Neutrophil (primary cell): Measurements from ENCODE around the gene PAOX.
"Not testable (repeated sequence)": the region's sequence is repeated elsewhere in the genome, so short reads cannot be mapped to it uniquely, and the experiment has no call there.

Experiments used
- H3K27ac ChIP-seq: fragments of 200-600 bp; sonication (generic); 2 replicates; pipeline ENCODE4 v1.5.1; 2016; ENCODE audit warnings: mild to moderate bottlenecking, moderate library complexity
- H3K27me3 ChIP-seq: fragments of 200-600 bp; sonication (generic); 2 replicates; pipeline ENCODE4 v1.6.0; 2016; ENCODE audit warnings: mild to moderate bottlenecking
- H3K36me3 ChIP-seq: fragments of 200-600 bp; sonication (generic); 2 replicates; pipeline ENCODE4 v1.5.1; 2017
- H3K4me1 ChIP-seq, 2 experiments: fragments of 200-600 bp in 1 of 2; sonication (generic) in 1 of 2; 1 replicate in 1 of 2; 2 replicates in 1 of 2; pipeline versions ENCODE4 v1.5.1 to v1.6.1; 2013 to 2016; ENCODE audit warnings: low read depth in 1 of 2, low read length in 1 of 2, mild to moderate bottlenecking in 1 of 2, moderate library complexity in 1 of 2; ENCODE audit not compliant: control insufficient read depth in 1 of 2, insufficient read depth in 1 of 2
- H3K4me3 ChIP-seq, 2 experiments: fragments of 200-600 bp in 1 of 2; sonication (generic) in 1 of 2; 1 replicate in 1 of 2; 2 replicates in 1 of 2; pipeline ENCODE4 v1.5.1; 2013 to 2016; ENCODE audit warnings: low read depth in 1 of 2, low read length in 1 of 2, mild to moderate bottlenecking in 1 of 2, moderate library complexity in 1 of 2
- H3K9me3 ChIP-seq: fragments of 200-600 bp; sonication (generic); 2 replicates; pipeline ENCODE4 v1.5.1; 2016
- TF ChIP-seq, protein P1 (sequence below): fragments of 200-600 bp; sonication (generic); IDR thresholded peaks from 2 replicates; pipeline ENCODE4 v1.5.1; 2016; ENCODE audit warnings: antibody characterized with exemption

Gene PAOX

DNA sequence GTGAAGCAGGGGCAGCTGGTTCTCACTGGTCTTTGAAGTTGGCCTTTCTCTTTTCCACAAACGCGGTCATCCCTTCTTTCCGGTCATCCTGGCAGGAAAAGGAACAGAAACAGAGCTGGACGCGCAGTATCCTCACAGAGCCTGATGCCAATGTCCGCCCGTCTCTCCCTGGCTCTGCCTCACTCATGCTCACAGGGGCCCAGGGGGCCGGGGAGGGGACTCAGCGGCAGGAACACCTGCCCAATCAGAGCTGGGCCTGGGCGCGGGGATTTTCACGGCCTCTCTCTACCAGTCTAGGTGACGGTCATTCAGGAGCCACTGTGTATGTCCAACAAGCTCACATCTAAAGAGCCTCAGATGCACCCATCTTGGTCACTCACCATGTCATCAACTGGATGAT is 16.2 kb upstream of the PAOX start:
- no peaks in the 10 kb centered on the region for H3K9me3 ChIP-seq
- peaks cover 7% of the 10 kb centered on the region for H3K27me3 ChIP-seq
- H3K4me1 ChIP-seq: no peaks in the 10 kb centered on the region
- peaks cover 49% of the 10 kb centered on the region for H3K36me3 ChIP-seq
- H3K27ac ChIP-seq: no peak overlapping the region
- TF ChIP-seq, protein P1, sequence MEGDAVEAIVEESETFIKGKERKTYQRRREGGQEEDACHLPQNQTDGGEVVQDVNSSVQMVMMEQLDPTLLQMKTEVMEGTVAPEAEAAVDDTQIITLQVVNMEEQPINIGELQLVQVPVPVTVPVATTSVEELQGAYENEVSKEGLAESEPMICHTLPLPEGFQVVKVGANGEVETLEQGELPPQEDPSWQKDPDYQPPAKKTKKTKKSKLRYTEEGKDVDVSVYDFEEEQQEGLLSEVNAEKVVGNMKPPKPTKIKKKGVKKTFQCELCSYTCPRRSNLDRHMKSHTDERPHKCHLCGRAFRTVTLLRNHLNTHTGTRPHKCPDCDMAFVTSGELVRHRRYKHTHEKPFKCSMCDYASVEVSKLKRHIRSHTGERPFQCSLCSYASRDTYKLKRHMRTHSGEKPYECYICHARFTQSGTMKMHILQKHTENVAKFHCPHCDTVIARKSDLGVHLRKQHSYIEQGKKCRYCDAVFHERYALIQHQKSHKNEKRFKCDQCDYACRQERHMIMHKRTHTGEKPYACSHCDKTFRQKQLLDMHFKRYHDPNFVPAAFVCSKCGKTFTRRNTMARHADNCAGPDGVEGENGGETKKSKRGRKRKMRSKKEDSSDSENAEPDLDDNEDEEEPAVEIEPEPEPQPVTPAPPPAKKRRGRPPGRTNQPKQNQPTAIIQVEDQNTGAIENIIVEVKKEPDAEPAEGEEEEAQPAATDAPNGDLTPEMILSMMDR: no peak
- H3K4me3 ChIP-seq: no peak overlapping the region

DNA sequence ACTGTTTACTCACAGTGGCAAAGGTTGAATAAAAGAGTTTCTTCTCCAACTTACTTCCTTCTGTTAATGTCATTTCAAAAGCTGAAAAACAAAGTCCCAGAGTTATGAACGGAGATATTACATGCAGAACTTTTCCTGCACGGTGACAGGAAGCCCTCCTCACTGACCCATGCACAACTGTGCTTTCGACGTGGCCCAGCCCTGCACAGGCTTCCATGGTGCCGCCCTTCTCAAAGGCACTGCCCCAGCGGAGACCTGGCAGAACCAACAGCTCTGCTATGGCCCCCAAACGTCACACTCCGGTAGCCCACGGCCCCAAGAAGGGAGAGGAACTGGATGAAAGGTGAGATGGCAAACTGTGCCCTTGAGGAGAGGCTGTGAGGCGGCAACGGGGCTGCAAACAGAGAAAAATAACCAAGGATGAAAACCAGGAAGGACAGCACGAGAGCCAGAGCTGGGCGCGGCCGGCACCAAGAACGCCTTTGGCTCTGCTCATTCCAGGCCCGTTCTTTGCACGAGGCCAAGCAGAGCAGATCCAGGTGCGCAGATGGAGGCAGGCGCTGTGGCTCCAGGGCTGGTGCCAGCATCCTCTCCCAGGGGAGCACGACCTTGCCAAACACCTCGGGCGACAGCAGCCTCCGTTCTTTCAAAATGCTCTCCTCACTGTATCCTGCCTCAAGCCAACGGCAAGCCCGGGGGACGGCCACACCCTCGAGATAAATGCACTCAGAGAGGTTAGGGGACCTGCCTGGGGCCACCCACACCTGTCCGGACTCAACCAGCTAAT is 14.2 kb upstream of the PAOX start:
- H3K9me3 ChIP-seq: no peaks in the 10 kb centered on the region
- no peaks in the 10 kb centered on the region for H3K4me1 ChIP-seq

DNA sequence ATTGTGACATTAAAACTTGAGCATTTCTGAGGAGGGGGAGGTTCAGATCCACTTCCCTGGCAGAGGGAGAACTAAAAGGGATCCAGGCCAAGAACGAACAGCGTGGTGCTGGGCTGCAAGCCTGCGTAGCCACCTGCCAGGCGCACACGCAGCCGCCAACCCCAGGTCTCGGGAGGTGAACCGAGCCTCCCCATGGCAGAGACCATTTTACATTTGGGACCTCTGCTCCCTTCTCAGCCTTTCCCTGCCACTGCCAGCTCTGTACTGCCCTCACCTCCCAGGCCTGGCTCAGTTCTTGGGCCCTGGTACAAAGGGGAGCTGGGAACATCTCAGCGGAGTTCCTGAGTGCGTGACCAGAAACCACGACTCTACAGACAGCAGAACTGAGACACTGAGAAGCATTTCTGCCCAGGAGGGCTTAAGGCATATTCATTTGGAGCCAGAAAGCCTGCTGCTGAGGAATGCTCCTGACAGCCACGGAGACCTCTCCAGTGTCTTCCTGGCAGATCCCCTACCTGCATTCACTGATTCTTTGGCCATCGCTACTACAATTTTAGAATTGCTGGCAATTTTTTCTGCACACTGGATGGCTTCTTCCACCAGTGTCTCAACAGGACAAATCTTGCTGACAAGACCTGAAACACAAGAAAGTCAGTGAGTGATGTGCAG is 13.5 kb upstream of the PAOX start:
- H3K36me3 ChIP-seq: peaks cover 73% of the 10 kb centered on the region
- TF ChIP-seq, protein P1: no peak

More for the DNA sequence above, 14.2 kb upstream of the PAOX start:
- H3K4me3 ChIP-seq: no peak overlapping the region
- no peak overlapping the region for H3K27ac ChIP-seq
- H3K27me3 ChIP-seq: no peaks in the 10 kb centered on the region
- H3K36me3 ChIP-seq: peaks cover 65% of the 10 kb centered on the region
- TF ChIP-seq, protein P1: no peak

DNA sequence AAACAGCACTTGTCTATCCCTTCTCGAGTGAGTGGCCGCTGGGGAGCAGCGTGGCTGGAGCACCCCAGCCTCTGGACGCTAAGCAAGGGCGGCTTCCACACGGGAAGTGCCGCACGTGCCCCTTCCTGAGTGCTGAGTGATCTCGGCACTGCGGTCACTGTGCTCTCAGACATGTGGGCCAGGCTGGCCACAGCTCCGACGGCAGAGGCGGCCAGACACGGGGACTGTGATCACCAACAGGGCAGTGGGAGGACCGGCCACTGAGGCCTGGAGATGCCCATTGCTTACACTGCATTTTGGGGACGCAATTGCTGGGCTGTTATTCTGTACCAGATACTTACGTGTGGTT is 13.0 kb upstream of the PAOX start:
- TF ChIP-seq, protein P1: no peak
- H3K27ac ChIP-seq: no peak overlapping the region
- peaks cover 75% of the 10 kb centered on the region for H3K36me3 ChIP-seq
- no peaks in the 10 kb centered on the region for H3K4me1 ChIP-seq
- H3K4me3 ChIP-seq: no peak overlapping the region
- no peaks in the 10 kb centered on the region for H3K9me3 ChIP-seq
- no peaks in the 10 kb centered on the region for H3K27me3 ChIP-seq

More for the DNA sequence above, 13.5 kb upstream of the PAOX start:
- H3K27me3 ChIP-seq: no peaks in the 10 kb centered on the region
- H3K9me3 ChIP-seq: no peaks in the 10 kb centered on the region
- H3K27ac ChIP-seq: no peak overlapping the region
- no peak overlapping the region for H3K4me3 ChIP-seq
- H3K4me1 ChIP-seq: no peaks in the 10 kb centered on the region

DNA sequence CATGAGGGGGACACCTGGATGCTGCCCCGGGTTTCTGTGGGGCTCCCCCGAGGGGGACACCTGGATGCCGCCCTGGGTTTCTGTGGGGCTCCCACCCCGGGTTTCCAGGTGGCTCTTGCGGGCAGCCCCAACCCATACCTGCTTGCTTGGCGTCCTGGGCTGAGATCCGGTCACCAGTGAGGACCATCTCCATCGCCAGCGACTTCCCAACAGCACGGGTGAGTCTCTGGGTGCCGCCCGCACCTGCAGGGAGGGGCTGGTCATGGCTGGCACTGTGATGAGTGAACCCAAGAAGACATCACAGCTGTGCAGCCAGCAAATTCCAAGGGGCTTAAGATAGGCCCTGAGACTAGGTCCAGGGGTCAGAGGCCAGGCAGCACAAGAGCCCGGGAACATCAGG is 12.3 kb upstream of the PAOX start:
- TF ChIP-seq, protein P1: no peak
- Histone ChIP-seq H3K4me1 (no peaks in the 10 kb centered on the region), H3K27me3 (no peaks in the 10 kb centered on the region), H3K36me3 (peaks cover 75% of the 10 kb centered on the region), H3K9me3 (no peaks in the 10 kb centered on the region), H3K27ac (no peak overlapping the region), H3K4me3 (no peak overlapping the region)

DNA sequence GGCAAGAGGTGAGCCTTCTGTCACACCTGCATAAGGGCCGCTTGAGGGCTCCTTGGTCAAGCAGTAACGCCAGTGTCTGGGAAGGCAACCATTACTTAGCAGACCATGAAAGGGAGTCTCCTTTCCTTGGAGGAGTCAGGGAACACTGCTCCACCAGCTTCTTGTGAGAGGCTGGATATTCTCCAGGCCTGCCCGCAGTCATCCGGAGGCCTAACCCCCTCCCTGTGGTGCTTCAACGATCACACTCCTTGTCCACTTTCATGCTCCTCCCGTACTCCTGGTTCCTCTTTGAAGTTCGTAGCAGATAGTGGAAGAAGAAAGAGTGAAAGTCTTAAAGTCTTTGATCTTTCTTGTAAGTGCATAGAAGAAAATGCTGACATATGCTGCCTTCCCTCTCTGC is 11.6 kb upstream of the PAOX start:
- not testable (repeated sequence) for H3K4me3 ChIP-seq, H3K9me3 ChIP-seq, H3K27ac ChIP-seq, H3K4me1 ChIP-seq, H3K27me3 ChIP-seq
- peaks cover 67% of the 10 kb centered on the region for H3K36me3 ChIP-seq
